AG04449 (cell line): Measurements from ENCODE around the gene PDGFA.

Experiments
- CTCF ChIA-PET: fragments of 350-600 bp; formaldehyde crosslinking; extraction: SDS; loops from one replicate; lab custom pipeline; 2021; ENCODE audit warnings: antibody characterized with exemption; lab: Yijun Ruan, JAX
- POLR2A ChIA-PET: fragments of 400-600, 350-600 bp; formaldehyde crosslinking; extraction: SDS; loops from one replicate; lab custom pipeline; 2020; ENCODE audit warnings: antibody characterized with exemption, inconsistent platforms; lab: Yijun Ruan, JAX
- DNase-seq: peaks from one replicate; pipeline ENCODE4 v3.0.0-alpha.2; 2010; ENCODE audit warnings: low read depth, low spot score
- H3K4me3 ChIP-seq: 2 replicates; pipeline ENCODE4 v1.5.1; 2011; ENCODE audit warnings: low read depth, mild to moderate bottlenecking, control low read depth, low read length
- TF ChIP-seq, protein P1 (sequence below): IDR thresholded peaks from one replicate; pipeline ENCODE4 v1.5.1; 2011; ENCODE audit warnings: mild to moderate bottlenecking, moderate library complexity, low read length, control low read depth, inconsistent platforms; ENCODE audit not compliant: insufficient read depth; ENCODE audit errors: missing control alignments

PDGFA gene

DNA sequence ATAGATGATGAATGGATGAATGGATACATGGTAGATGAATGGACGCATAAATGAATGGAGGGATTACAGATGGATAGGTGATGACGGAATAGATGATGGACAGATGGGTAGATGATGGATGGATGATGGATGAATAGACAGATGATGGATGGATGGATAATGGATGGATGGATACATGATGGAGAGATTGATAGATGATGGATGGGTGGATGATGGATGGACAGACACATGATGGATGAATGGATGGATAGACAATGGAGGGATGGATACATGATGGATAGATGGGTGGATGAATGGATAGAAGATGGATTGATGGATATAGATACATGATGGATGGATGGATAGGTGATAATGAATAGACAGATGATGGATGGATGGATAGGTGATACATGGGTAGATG, 8.8 kb upstream of the PDGFA start:
- POLR2A ChIA-PET: no interaction called here

DNA sequence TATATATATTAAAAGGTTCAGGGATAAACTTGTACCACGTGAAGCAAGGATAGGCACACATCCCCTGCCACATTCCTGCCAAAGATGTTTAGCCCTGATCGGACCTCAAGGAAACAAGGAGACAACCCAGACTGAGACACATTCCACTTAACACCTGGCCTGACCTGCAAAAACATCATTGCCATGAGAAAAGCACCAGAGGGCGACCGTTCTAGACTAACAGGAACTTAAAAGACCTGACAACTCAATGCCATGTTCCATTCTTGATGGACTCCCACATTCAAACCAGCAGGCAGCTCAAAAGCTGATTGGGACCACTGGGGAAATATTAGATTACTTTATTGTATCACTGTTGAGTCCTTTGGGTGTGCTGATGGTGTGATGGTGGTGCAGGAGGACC, 8.1 kb upstream of the PDGFA start:
- ChIA-PET POLR2A (no interaction called here), CTCF (no interaction called here)
- no peak for DNase-seq
- H3K4me3 ChIP-seq: no peak overlapping the region
- TF ChIP-seq, protein P1, sequence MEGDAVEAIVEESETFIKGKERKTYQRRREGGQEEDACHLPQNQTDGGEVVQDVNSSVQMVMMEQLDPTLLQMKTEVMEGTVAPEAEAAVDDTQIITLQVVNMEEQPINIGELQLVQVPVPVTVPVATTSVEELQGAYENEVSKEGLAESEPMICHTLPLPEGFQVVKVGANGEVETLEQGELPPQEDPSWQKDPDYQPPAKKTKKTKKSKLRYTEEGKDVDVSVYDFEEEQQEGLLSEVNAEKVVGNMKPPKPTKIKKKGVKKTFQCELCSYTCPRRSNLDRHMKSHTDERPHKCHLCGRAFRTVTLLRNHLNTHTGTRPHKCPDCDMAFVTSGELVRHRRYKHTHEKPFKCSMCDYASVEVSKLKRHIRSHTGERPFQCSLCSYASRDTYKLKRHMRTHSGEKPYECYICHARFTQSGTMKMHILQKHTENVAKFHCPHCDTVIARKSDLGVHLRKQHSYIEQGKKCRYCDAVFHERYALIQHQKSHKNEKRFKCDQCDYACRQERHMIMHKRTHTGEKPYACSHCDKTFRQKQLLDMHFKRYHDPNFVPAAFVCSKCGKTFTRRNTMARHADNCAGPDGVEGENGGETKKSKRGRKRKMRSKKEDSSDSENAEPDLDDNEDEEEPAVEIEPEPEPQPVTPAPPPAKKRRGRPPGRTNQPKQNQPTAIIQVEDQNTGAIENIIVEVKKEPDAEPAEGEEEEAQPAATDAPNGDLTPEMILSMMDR: no peak

More for the DNA sequence above, 8.8 kb upstream of the PDGFA start:
- no peak for DNase-seq
- CTCF ChIA-PET: no interaction called here
- no peak overlapping the region for H3K4me3 ChIP-seq
- TF ChIP-seq, protein P1: no peak

DNA sequence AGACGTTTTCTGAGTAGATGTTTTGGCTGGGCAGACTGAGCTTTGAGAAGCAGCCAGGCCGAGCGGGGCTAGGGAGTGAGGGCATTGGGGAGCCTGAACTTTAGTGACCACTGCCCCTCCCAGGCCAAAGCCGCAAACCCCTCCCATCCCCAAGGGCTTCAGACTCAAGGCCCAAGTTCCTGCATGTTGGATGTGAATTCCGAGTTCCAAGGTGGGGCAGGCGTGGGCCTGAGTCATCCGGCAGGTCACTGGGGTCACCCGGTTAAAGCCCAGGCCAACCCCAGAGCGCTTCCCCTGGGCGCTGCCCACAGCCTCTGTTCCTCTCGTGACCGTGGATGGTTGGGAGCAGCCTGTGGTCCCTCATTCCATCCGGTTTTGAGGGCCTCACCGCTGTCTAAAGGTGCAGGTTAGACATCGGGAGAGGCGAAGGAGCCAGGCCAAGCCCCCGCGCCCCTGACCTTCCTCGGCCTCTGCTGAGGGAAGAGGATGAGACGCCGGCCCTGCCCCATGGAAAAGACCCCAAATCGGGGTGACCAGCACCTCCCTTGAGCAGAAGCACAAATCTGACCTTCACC, 6.9 kb upstream of the PDGFA start:
- POLR2A ChIA-PET: no interaction called here
- TF ChIP-seq, protein P1: no peak
- H3K4me3 ChIP-seq: no peak overlapping the region
- DNase-seq: no peak
- CTCF ChIA-PET: interaction anchor here (1.8 kb wide), 1 partner anchor 9 kb away, joined by 6 read pairs; no protein-coding TSS in a partner anchor

DNA sequence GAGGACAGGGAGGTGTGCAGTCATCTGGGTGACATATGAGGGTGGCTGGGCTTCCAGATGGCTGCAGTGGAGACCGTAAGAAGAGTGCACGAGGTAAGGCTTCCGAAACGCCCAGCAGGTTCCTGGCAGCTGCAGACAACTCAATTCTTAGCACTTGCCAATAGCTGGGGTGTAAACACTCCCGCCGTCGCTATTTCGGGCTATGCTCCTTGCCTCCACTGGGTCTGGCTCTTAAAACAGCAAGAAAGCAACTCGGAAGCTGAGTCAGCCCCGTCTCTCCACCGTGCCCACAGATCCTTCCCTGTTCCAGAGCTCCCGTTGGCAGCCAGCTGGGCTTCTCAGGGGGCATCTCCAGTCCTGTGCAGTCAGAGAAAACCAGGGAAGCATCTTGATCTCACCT, 6.1 kb upstream of the PDGFA start:
- DNase-seq: no peak

DNA sequence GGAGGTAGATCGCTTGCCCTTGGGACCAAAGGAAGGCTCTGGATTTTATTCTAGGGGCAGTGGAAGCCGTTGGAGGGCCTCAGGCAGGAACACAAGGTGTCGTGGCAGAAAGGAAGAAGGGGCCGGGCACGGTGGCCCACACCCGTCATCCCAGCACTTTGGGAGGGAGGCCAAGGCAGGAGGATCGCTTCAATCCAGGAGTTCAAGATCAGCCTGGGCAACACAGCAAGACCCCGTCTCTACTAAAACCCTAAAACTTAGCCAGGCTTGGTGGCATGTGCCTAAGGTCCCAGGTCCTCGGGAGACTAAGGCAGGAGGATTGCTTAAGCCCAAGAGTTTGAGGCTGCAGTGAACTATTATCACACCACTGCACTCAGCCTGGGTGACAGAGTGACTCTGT, 5.2 kb upstream of the PDGFA start:
- CTCF ChIA-PET: interaction anchor here (1.5 to 3.2 kb wide), 2 partner anchors 191 to 203 kb away, joined by 4 to 9 read pairs; no protein-coding TSS in a partner anchor
- POLR2A ChIA-PET: no interaction called here
- H3K4me3 ChIP-seq: no peak overlapping the region

More for the DNA sequence above, 6.1 kb upstream of the PDGFA start:
- ChIA-PET CTCF (interaction anchor here (1.8 to 3.2 kb wide), 2 partner anchors 10 to 204 kb away, joined by 6 to 9 read pairs; no protein-coding TSS in a partner anchor), POLR2A (no interaction called here)
- TF ChIP-seq, protein P1: no peak
- H3K4me3 ChIP-seq: no peak overlapping the region

More for the DNA sequence above, 5.2 kb upstream of the PDGFA start:
- DNase-seq: no peak
- TF ChIP-seq, protein P1: no peak
